SU-DHL-6 (cell line): ENCODE results near the gene PIK3R1.

Experiments used
- CTCF ChIP-seq: fragments of 200-600 bp; sonication (generic); IDR thresholded peaks from one replicate; pipeline ENCODE4 v1.5.1; 2017; ENCODE audit warnings: antibody characterized with exemption, mild to moderate bottlenecking, low read length, moderate library complexity; ENCODE audit not compliant: insufficient read depth, poor library complexity, severe bottlenecking
- EZH2phosphoT487 ChIP-seq: fragments of 200-600 bp; sonication (generic), shearing (Covaris generic); conservative IDR thresholded peaks from 2 replicates; pipeline ENCODE4 v1.6.1; 2018; ENCODE audit warnings: mild to moderate bottlenecking, antibody characterized with exemption, low read length, moderate library complexity, mixed read lengths

GRCh38 chr5:68272289-68272688 lies 56.7 kb downstream of the PIK3R1 start:
- TF ChIP-seq CTCF (peak; percentile 11), EZH2phosphoT487 (no peak)
